T-helper 1 cell treated with Interleukin-12 subunit alpha and Interleukin-12 subunit beta and Interleukin-4 antibody, amounts not matched to agents 30 μg/mL and 1 μg/mL, for 36 hours (primary cell): Measurements from ENCODE around the gene SPRR5.

Experiments used
- H3K27ac Mint-ChIP-seq: one replicate; pipeline ENCODE4 v1.8.0; 2021; ENCODE audit warnings: mild to moderate bottlenecking, mixed read lengths
- H3K27me3 Mint-ChIP-seq: one replicate; pipeline ENCODE4 v1.8.0; 2021; ENCODE audit warnings: low read depth, mixed read lengths
- H3K36me3 Mint-ChIP-seq: one replicate; pipeline ENCODE4 v1.8.0; 2021; ENCODE audit warnings: low read depth, mixed read lengths
- H3K4me1 Mint-ChIP-seq: one replicate; pipeline ENCODE4 v1.8.0; 2021; ENCODE audit warnings: low read depth, mixed read lengths
- H3K4me3 Mint-ChIP-seq: one replicate; pipeline ENCODE4 v1.8.0; 2021; ENCODE audit warnings: mild to moderate bottlenecking, moderate library complexity, mixed read lengths
- H3K9me3 Mint-ChIP-seq: one replicate; pipeline ENCODE4 v1.8.0; 2021; ENCODE audit warnings: mixed read lengths

Gene SPRR5, protein sequence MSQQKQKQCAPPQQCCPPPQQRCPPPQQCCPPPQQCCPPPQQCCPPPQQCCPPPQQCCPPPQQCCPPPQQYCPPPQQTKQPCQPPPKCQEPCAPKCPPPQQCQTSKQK

DNA sequence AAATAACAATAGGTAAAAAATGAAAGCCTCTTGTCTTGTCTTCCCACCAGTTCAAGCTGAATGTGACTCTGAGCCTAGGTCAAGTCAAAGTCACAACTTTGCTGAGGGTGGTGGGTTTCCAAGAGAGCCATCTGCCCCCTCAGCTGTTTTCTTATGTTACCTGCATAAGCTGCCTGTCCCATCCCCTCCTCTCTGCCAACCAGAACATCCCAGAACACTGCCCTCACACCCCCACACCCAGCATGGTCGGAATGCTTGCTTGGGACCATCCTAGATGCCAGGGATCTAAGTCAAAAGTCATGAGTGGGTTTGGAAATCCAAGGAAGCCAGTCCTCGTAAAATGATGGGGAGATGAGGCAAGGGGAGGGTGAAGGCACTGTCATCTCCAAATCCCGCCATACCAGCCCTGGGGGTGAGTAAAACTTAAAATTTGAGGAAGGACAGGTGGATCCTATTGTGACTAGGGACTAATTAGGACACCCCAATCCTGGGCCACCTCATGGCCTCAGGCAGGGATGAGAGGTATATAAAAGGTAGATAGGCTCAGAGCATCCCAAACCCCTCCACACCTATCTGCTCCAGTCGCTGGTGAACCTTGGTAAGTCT is at the start of gene SPRR5:
SPRR5 (plus strand) TSS at position 556 of the 606 bp plus-strand sequence. CDS start 1,349 bp downstream, outside the sequence.
- Mint-ChIP-seq H3K4me3 (no peak within 1 kb of the TSS), H3K36me3 (no peaks in the 10 kb centered on the region), H3K27me3 (no peaks in the 10 kb centered on the region), H3K4me1 (no peaks in the 10 kb centered on the region), H3K27ac (no peak within 1 kb of the TSS), H3K9me3 (no peaks in the 10 kb centered on the region)

DNA sequence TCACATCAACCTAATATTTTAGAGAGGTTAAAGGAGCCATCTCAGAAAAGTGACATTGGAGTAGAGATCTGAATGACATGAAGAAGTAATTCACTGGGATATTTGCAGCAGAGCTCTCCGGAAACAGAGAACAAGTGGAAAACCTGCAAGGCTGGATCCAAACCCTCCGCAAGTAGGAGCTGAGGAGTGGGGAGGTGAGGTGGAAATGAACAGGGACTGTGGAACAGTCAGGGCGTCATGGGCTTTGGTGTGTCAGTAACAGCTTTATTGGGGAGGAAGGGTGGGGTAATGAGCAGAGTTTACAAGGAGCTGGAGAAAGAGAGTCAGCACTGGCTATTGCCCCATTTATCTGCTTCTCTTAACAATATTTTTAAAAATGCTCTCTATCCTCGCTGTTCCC is 48.0 kb upstream of the SPRR5 start:
- Mint-ChIP-seq H3K9me3 (no peaks in the 10 kb centered on the region), H3K27me3 (peaks cover 13% of the 10 kb centered on the region), H3K27ac (no peak overlapping the region), H3K4me3 (no peak overlapping the region), H3K4me1 (no peaks in the 10 kb centered on the region), H3K36me3 (no peaks in the 10 kb centered on the region)

DNA sequence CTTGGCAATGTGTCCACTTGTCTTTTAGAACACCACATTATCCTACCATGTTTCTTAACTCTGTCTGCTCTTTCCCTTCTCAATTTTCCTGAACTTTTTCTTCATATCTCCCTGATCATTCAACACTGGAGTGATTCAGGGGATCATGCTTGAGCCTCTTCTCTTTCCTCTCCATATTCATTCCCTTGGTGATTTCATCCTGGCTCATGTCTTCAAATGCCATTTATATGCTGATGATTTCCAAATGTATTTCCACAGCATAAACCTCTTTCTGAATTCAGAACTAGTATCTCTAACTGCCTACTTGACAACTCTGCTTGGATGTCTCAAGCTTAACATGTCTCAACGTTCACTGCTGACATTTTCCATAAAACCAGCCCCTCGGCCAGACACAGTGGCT is 47.1 kb upstream of the SPRR5 start:
- no peak overlapping the region for H3K4me3 Mint-ChIP-seq
- H3K27ac Mint-ChIP-seq: no peak overlapping the region
- H3K27me3 Mint-ChIP-seq: peaks cover 4% of the 10 kb centered on the region
- H3K4me1 Mint-ChIP-seq: no peaks in the 10 kb centered on the region
- no peaks in the 10 kb centered on the region for H3K9me3 Mint-ChIP-seq
- H3K36me3 Mint-ChIP-seq: no peaks in the 10 kb centered on the region

DNA sequence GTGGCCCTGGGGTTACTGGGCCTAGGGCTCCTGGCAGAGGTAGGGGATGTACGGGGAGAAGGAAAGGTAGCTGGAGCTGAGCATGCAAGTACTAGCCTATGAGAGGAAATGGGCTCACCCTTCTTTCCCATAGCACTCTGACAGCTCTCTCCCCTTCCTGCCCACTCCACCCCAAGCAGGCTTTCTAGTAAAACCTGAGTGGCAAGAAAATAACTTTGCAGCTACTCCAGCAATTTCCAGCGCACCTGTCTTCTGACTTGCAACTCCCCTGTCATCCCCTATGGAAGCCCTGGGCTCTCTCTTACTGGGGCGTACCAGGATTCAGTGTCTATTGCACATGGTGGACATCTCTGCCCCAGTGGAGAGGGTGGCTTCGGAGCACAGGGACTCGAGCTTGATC is 45.4 kb upstream of the SPRR5 start:
- H3K27ac Mint-ChIP-seq: no peak overlapping the region
- no peaks in the 10 kb centered on the region for H3K36me3 Mint-ChIP-seq
- no peaks in the 10 kb centered on the region for H3K9me3 Mint-ChIP-seq
- H3K4me1 Mint-ChIP-seq: no peaks in the 10 kb centered on the region
- H3K27me3 Mint-ChIP-seq: peaks cover 3% of the 10 kb centered on the region
- H3K4me3 Mint-ChIP-seq: no peak overlapping the region

DNA sequence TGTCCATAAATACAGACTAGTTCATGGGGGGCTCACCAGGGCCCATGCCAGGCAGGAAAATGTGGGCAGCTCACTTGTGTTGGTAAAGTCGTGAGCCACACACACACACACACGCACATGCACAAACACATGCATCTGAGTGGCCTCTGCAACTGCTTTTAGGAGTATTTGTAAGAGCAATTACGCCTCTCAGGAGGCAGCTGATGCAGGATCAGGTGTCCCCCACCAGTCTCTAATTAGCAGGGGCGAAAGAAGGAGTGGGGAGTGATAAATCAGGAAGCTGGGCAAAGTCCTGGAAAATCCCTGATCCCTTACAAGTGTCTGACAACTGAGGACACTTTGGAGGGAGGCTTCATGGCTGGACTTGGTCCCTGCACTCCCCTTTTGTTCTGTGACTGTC is 44.4 kb upstream of the SPRR5 start:
- no peak overlapping the region for H3K27ac Mint-ChIP-seq
- no peak overlapping the region for H3K4me3 Mint-ChIP-seq
- H3K27me3 Mint-ChIP-seq: peaks cover under 1% of the 10 kb centered on the region
- no peaks in the 10 kb centered on the region for H3K9me3 Mint-ChIP-seq
- no peaks in the 10 kb centered on the region for H3K4me1 Mint-ChIP-seq
- H3K36me3 Mint-ChIP-seq: no peaks in the 10 kb centered on the region

DNA sequence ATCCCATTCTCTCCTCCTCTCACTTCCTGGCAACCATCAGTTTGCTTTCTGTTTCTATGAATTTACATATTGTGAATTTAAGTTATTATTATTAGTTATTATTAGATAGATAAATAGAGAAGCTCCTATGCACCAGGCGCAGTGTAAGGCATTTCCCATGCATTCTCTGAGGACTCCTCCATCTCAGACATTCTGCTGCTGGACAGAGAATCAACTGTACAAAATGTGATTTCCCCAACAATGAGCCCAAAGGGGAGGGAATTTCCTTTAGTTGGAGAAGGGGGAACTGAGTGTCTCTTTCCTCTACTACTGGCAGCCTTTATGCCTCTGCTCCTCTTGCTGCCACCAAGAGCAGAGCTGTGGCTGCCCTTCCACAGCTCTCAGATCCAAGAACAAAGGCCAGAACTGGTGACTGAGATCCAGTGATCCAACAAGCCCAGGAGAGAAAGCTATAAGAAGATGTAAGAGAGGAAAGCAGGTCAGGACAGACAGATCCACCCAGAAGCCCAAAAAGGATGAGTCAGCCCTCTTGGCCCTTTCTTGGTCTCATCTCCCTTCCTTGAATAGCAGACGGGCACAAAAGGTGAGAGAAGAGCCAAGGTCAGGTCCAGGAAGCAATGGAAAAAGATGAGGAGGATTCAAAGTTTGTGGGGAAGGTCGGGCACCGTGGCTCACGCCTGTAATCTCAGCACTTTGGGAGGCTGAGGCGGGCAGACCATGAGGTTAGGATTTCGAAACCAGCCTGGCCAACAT is 42.1 kb upstream of the SPRR5 start:
- Mint-ChIP-seq H3K4me3 (no peak overlapping the region), H3K4me1 (no peaks in the 10 kb centered on the region), H3K9me3 (no peaks in the 10 kb centered on the region), H3K27me3 (no peaks in the 10 kb centered on the region), H3K36me3 (no peaks in the 10 kb centered on the region), H3K27ac (no peak overlapping the region)

DNA sequence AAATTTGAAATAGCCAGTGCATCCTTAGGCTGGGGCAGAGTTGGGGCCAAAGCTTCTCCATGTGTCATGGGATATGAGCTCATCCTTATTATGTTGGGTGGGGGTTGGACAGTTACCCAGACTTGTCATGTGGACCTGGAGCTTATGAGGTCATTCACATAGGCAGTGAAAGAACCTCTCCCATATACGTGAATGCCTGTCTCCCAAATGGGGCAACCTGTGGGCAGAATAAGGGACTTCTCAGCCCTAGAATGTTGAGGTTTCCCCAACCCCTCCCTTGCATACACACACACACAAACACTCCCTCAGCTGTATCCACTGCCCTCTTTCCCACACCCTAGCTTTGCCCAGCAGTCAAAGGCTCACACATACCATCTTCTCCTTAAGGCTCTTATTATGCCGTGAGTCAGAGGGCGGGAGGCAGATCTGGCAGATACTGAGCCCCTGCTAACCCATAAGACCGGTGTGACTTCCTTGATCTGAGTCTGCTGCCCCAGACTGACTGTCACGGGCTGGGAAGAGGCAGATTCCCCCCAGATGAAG is 40.9 kb upstream of the SPRR5 start:
- Mint-ChIP-seq H3K36me3 (no peaks in the 10 kb centered on the region), H3K27me3 (no peaks in the 10 kb centered on the region), H3K4me3 (no peak overlapping the region), H3K27ac (no peak overlapping the region), H3K4me1 (no peaks in the 10 kb centered on the region), H3K9me3 (no peaks in the 10 kb centered on the region)

DNA sequence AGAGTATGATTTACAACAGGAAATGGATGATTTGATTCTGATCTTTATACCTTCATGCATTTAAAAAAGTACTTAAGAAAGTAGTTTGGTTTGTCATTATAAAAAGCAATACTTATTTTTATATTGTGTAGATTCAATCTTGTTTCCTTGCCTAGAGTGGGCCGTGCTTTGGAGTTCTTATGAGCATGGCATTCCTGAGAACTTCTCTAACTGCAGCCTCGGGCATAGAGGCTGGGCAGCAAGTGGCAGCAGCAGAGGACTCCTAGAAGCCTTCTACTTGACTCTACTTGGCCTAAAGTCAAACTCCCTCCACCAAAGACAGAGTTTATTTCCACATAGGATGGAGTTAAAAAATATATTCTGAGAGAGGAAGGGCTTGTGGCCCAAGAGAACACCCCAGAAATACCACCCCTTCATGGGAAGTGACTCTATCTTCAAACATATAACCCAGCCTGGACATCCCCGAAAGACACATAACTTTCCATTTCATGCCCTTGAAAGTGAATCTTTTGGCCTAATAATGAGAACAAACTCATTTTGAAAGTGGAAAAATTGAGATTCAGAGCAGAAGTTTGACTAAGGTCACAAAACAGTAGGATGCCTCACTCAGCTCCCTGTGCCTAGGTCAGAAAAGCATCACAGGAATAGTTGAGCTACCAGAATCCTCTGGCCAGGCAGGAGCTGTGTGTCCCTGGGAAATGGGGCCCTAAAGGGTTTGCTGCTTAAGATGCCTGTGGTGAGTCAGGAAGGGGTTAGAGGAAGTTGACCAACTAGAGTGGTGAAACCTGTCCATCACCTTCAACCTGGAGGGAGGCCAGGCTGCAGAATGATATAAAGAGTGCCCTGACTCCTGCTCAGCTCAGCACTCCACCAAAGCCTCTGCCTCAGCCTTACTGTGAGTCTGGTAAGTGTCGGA is 39.1 kb upstream of the SPRR5 start, which contains the start of gene IVL:
IVL (plus strand) TSS at position 861 of the 916 bp plus-strand sequence. CDS start 1,252 bp downstream, outside the sequence.
- Mint-ChIP-seq H3K27me3 (peaks cover 3% of the 10 kb centered on the region), H3K4me1 (no peaks in the 10 kb centered on the region), H3K4me3 (no peak within 1 kb of the TSS), H3K9me3 (no peaks in the 10 kb centered on the region), H3K27ac (no peak within 1 kb of the TSS), H3K36me3 (no peaks in the 10 kb centered on the region)

DNA sequence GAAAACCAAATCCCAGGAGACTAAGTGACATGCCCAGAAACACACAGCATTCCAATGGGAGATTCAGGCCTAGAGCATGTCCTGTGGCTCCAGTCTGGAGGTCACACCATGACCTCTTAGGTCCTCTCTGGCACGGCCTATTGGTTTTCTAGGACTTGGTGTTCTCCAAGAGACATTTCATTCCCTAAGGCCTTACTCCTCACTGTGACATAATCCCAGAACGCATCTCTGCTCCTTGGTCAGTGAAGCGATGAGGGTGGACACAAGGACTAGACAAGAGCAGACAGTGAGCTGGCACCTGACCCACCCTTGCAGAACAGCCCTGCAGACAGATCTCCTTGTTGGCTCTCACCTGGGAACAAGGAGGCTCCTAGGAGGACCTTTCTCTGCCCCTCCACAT is 37.8 kb upstream of the SPRR5 start:
- Mint-ChIP-seq H3K4me3 (no peak overlapping the region), H3K36me3 (no peaks in the 10 kb centered on the region), H3K4me1 (no peaks in the 10 kb centered on the region), H3K27ac (no peak overlapping the region), H3K27me3 (peaks cover 4% of the 10 kb centered on the region), H3K9me3 (no peaks in the 10 kb centered on the region)

DNA sequence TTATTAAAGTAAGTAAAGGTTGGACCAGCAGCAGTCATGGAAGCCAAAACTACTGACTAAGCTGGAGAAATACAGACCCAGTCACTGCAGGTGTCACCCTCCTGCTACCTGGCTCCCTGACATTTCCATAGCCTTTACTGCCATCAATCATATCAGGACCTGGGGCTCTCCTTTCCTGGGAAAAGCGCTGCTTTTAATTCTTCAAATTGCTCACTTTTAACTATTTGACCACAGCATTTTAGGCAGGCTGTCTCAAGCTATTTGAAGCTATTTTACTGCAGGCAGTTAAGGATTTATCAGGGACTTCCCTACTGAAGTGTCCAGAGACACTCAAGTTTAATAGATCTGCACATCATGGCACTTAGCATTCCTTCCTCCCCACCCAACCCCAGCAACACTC is 34.5 kb upstream of the SPRR5 start:
- no peak overlapping the region for H3K4me3 Mint-ChIP-seq
- H3K9me3 Mint-ChIP-seq: no peaks in the 10 kb centered on the region
- peaks cover 16% of the 10 kb centered on the region for H3K27me3 Mint-ChIP-seq
- no peaks in the 10 kb centered on the region for H3K36me3 Mint-ChIP-seq
- no peaks in the 10 kb centered on the region for H3K4me1 Mint-ChIP-seq
- no peak overlapping the region for H3K27ac Mint-ChIP-seq

DNA sequence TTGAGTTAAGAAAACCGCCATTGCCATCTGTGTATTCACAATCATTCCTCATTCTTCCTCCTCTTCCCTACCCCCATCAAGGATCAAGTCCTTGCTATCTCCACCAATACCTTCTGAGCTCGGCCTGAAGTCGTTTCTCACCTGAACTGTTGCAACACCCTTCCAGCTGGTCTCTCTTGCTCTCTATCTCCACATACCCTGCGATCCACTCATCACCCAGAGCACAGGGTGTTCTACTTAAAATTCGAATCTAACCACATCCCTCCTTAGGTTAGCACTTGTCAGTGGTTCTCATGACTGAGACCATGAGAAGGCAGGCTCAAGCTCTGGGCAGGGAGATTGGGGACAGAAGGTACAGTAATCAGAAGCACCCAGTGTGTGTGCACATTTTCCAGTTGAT is 34.1 kb upstream of the SPRR5 start:
- H3K27me3 Mint-ChIP-seq: peaks cover 16% of the 10 kb centered on the region
- no peaks in the 10 kb centered on the region for H3K9me3 Mint-ChIP-seq
- H3K36me3 Mint-ChIP-seq: no peaks in the 10 kb centered on the region
- H3K27ac Mint-ChIP-seq: no peak overlapping the region
- H3K4me3 Mint-ChIP-seq: no peak overlapping the region
- no peaks in the 10 kb centered on the region for H3K4me1 Mint-ChIP-seq

DNA sequence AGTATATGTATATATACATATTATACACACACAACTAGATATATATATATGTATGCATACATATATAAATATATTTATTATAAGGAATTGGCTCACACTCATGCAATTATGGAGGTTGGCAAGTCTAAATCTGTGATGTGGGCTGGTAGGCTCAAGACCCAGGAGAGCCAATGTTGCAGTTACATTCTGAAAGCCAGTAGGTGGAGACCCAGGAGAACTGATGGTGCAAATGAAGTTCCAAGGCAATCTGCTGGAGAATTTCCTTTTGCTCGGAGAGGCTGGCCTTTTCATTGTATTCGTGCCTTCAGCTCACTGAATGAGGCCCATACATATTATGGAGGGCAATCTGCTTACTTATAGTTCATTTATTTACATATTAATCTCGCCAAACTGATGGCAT is 29.2 kb upstream of the SPRR5 start:
- Mint-ChIP-seq H3K4me1 (no peaks in the 10 kb centered on the region), H3K27ac (no peak overlapping the region), H3K9me3 (no peaks in the 10 kb centered on the region), H3K27me3 (peaks cover 20% of the 10 kb centered on the region), H3K4me3 (no peak overlapping the region), H3K36me3 (no peaks in the 10 kb centered on the region)

DNA sequence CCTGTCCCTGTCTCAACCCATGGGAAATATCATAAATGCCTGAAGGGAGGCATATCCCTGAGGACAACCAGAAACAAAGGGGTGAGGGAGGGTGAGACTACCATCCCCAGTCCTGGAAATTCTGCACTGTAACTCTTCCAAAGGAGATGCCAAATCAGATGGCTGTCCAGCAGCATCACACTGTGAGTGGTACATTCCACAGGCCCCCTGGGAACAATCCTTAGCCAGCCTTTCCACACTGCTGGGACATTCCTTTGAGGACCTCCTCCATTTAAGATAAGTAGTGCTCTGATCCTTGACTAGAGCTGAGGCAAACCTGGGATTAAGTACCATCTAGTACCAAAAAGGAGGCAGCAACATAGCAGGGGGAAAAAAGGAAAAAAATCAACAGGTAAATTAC is 27.9 kb upstream of the SPRR5 start:
- no peaks in the 10 kb centered on the region for H3K9me3 Mint-ChIP-seq
- no peak overlapping the region for H3K27ac Mint-ChIP-seq
- no peak overlapping the region for H3K4me3 Mint-ChIP-seq
- no peaks in the 10 kb centered on the region for H3K4me1 Mint-ChIP-seq
- peaks cover 18% of the 10 kb centered on the region for H3K27me3 Mint-ChIP-seq
- no peaks in the 10 kb centered on the region for H3K36me3 Mint-ChIP-seq

DNA sequence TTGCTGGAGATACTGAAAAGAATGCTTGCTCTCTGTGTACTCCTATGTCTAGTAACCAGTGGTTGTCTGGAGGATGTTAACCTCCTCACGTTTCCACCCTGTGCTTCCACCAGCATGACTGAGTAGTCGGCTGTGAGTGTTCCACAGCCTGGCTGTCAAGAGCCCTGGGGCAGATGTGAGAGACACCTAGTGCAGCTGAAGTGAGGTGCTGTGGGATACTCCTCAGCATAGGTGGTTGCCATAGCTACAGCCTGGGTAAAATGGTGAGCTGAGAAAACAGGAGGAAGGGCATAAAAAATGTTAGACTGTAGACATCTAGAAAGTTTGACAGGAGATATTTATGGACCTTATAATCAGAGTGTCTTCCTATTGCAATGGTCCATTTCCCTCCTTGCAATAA is 22.8 kb upstream of the SPRR5 start:
- Mint-ChIP-seq H3K36me3 (no peaks in the 10 kb centered on the region), H3K27me3 (peaks cover 5% of the 10 kb centered on the region), H3K9me3 (no peaks in the 10 kb centered on the region), H3K27ac (no peak overlapping the region), H3K4me3 (no peak overlapping the region), H3K4me1 (no peaks in the 10 kb centered on the region)
